Neural progenitor cell (in vitro differentiated cells): ENCODE data around the gene IL25. TPM values are rescaled to one million over a fixed set of nuclear protein-coding genes. Genes with fewer than 3 reads are reported as not detected.

Experiments used
- DNase-seq: peaks from one replicate; pipeline ENCODE4 v3.0.0-alpha.2; 2016; ENCODE audit warnings: low spot score
- H2AFZ ChIP-seq: fragments of 200-600 bp; sonication (generic); replicated peaks from 2 replicates; pipeline ENCODE4 v1.6.1; 2016; ENCODE audit warnings: antibody characterized with exemption
- H3F3A ChIP-seq: fragments of 200-600 bp; sonication (generic); 2 replicates; pipeline ENCODE4 v1.6.1; 2016; ENCODE audit warnings: antibody characterized with exemption, low read depth
- H3K27ac ChIP-seq: fragments of 200-600 bp; sonication (generic); 2 replicates; pipeline ENCODE4 v1.5.1; 2016; ENCODE audit warnings: mild to moderate bottlenecking
- H3K27me3 ChIP-seq: fragments of 200-600 bp; sonication (generic); 2 replicates; pipeline ENCODE4 v1.6.1; 2016; ENCODE audit warnings: mild to moderate bottlenecking, moderate library complexity
- H3K36me3 ChIP-seq: fragments of 200-600 bp; sonication (generic); 2 replicates; pipeline ENCODE4 v1.5.1; 2016
- H3K4me1 ChIP-seq: fragments of 200-600 bp; sonication (generic); 2 replicates; pipeline ENCODE4 v1.6.1; 2016; ENCODE audit warnings: mixed run types
- H3K4me2 ChIP-seq: fragments of 200-600 bp; sonication (generic); 2 replicates; pipeline ENCODE4 v1.6.1; 2016
- H3K4me3 ChIP-seq: fragments of 200-600 bp; sonication (generic); 2 replicates; pipeline ENCODE4 v1.5.1; 2016
- H3K79me2 ChIP-seq: fragments of 200-600 bp; sonication (generic); 2 replicates; pipeline ENCODE4 v1.6.1; 2016; ENCODE audit warnings: low read depth
- H3K9ac ChIP-seq: fragments of 200-600 bp; sonication (generic); 2 replicates; pipeline ENCODE4 v1.6.1; 2016
- H3K9me3 ChIP-seq: fragments of 200-600 bp; sonication (generic); 2 replicates; pipeline ENCODE4 v1.5.1; 2016; ENCODE audit warnings: low read depth
- H4K20me1 ChIP-seq: fragments of 200-600 bp; sonication (generic); 2 replicates; pipeline ENCODE4 v1.6.1; 2016; ENCODE audit warnings: low read depth
- H3K27ac Mint-ChIP-seq: 3 replicates; pipeline ENCODE4 v1.8.0; 2021; ENCODE audit warnings: mixed read lengths
- H3K27me3 Mint-ChIP-seq: 2 replicates; pipeline ENCODE4 v1.8.0; 2022; ENCODE audit warnings: low read depth, mild to moderate bottlenecking, inconsistent platforms, moderate library complexity, mixed read lengths; ENCODE audit not compliant: insufficient read depth
- H3K36me3 Mint-ChIP-seq: 3 replicates; pipeline ENCODE4 v1.8.0; 2021; ENCODE audit warnings: mixed read lengths
- H3K4me1 Mint-ChIP-seq: 3 replicates; pipeline ENCODE4 v1.8.0; 2021; ENCODE audit warnings: mixed read lengths
- H3K4me3 Mint-ChIP-seq: 3 replicates; pipeline ENCODE4 v1.8.0; 2021; ENCODE audit warnings: mild to moderate bottlenecking, moderate library complexity, mixed read lengths
- H3K9me3 Mint-ChIP-seq: 3 replicates; pipeline ENCODE4 v1.8.0; 2020; ENCODE audit warnings: mixed read lengths
- CTCF ChIP-seq: fragments of 200-600 bp; sonication (generic); IDR thresholded peaks from 2 replicates; pipeline ENCODE4 v1.5.1; 2017; ENCODE audit warnings: antibody characterized with exemption, mild to moderate bottlenecking
- EZH2 ChIP-seq: fragments of 200-600 bp; sonication (generic); IDR thresholded peaks from 2 replicates; pipeline ENCODE4 v1.6.1; 2017; ENCODE audit warnings: antibody characterized with exemption, mild to moderate bottlenecking, moderate library complexity
- EZH2phosphoT487 ChIP-seq: fragments of 200-600 bp; sonication (generic); IDR thresholded peaks from 2 replicates; pipeline ENCODE4 v1.6.1; 2017; ENCODE audit warnings: antibody characterized with exemption
- total RNA-seq: library from RNA; depleted of rRNA; stranded (reverse); fragments of >200 nt; gene quantifications from 2 replicates; pipeline ENCODE4 v1.2.3, GENCODE V29; 2015; ENCODE audit warnings: low replicate concordance

The IL25 gene
- total RNA-seq, 1 donor from 2014 or later, result not detected

- Histone ChIP-seq H3K4me2 (peak within 1 kb of the TSS; percentile 76), H3K36me3 (peaks cover 3% of the 10 kb centered on the region), H2AFZ (no peak within 1 kb of the TSS), H3K4me3 (peak within 1 kb of the TSS; percentile 58), H4K20me1 (peaks cover 43% of the 10 kb centered on the region), H3K27ac (peak within 1 kb of the TSS; percentile 91), H3K9ac (peak within 1 kb of the TSS; percentile 66), H3K4me1 (peaks cover 29% of the 10 kb centered on the region), H3K9me3 (no peaks in the 10 kb centered on the region), H3K79me2 (peaks cover 52% of the 10 kb centered on the region), H3K27me3 (no peaks in the 10 kb centered on the region), H3F3A (peaks cover 45% of the 10 kb centered on the region)
- peak within 1 kb of the TSS; percentile 90 for H3K4me3 Mint-ChIP-seq
- TF ChIP-seq EZH2phosphoT487, result no peak
- no peak for TF ChIP-seq CTCF
- no peak for TF ChIP-seq EZH2
- H3K27ac Mint-ChIP-seq, result peak within 1 kb of the TSS; percentile 94
- DNase-seq, result peak; percentile 68
- H3K36me3 Mint-ChIP-seq, result peaks cover 16% of the 10 kb centered on the region
- H3K27me3 Mint-ChIP-seq, result peaks cover 12% of the 10 kb centered on the region
- H3K4me1 Mint-ChIP-seq, result peaks cover 41% of the 10 kb centered on the region
- H3K9me3 Mint-ChIP-seq, result no peaks in the 10 kb centered on the region
Observed at GRCh38 chr14:23365036-23365731, 7.4 kb upstream of the IL25 start, which contains the start of gene EFS. TSS of gene EFS (minus strand) at chr14:23365172. CDS start at chr14:23365025, 147 bp downstream.

- Mint-ChIP-seq H3K4me1 (peaks cover 37% of the 10 kb centered on the region), H3K4me3 (peak overlapping the region; percentile 86), H3K27ac (no peak overlapping the region), H3K9me3 (no peaks in the 10 kb centered on the region), H3K27me3 (peaks cover 14% of the 10 kb centered on the region), H3K36me3 (peaks cover 13% of the 10 kb centered on the region)
- Histone ChIP-seq H3K9me3 (no peaks in the 10 kb centered on the region), H3K4me3 (peak overlapping the region; percentile 58), H3K4me2 (peak overlapping the region; percentile 76), H3K27ac (peak overlapping the region; percentile 91), H3K36me3 (peaks cover 3% of the 10 kb centered on the region), H3K4me1 (peaks cover 29% of the 10 kb centered on the region), H3F3A (peaks cover 40% of the 10 kb centered on the region), H3K27me3 (no peaks in the 10 kb centered on the region), H3K9ac (peak overlapping the region; percentile 66), H3K79me2 (peaks cover 51% of the 10 kb centered on the region), H2AFZ (no peak overlapping the region), H4K20me1 (peaks cover 36% of the 10 kb centered on the region)
- TF ChIP-seq CTCF (no peak), EZH2phosphoT487 (no peak), EZH2 (no peak)
- DNase-seq, result peak; percentile 62
Observed at GRCh38 chr14:23365732-23366425, 6.7 kb upstream of the IL25 start.

GRCh38 chr14:23366426-23366921 is 6.1 kb upstream of the IL25 start:
- H3K4me1 ChIP-seq, result peaks cover 29% of the 10 kb centered on the region
- peak overlapping the region; percentile 97 for H3K27ac Mint-ChIP-seq
- H4K20me1 ChIP-seq, result peaks cover 30% of the 10 kb centered on the region
- peaks cover 33% of the 10 kb centered on the region for H3K4me1 Mint-ChIP-seq
- peak overlapping the region; percentile 76 for H3K4me2 ChIP-seq
- no peak overlapping the region for H3K9ac ChIP-seq
- H3K9me3 ChIP-seq, result no peaks in the 10 kb centered on the region
- H3K4me3 Mint-ChIP-seq, result peak overlapping the region; percentile 86
- H3K4me3 ChIP-seq, result peak overlapping the region; percentile 58
- peak; percentile 97 for DNase-seq
- TF ChIP-seq CTCF (no peak), EZH2 (no peak), EZH2phosphoT487 (no peak)
- no peaks in the 10 kb centered on the region for H3K27me3 ChIP-seq
- H2AFZ ChIP-seq, result no peak overlapping the region
- peaks cover 8% of the 10 kb centered on the region for H3K36me3 Mint-ChIP-seq
- peaks cover 3% of the 10 kb centered on the region for H3K36me3 ChIP-seq
- H3K9me3 Mint-ChIP-seq, result no peaks in the 10 kb centered on the region
- peaks cover 45% of the 10 kb centered on the region for H3K79me2 ChIP-seq
- peaks cover 35% of the 10 kb centered on the region for H3F3A ChIP-seq
- H3K27me3 Mint-ChIP-seq, result peaks cover 14% of the 10 kb centered on the region
- peak overlapping the region; percentile 91 for H3K27ac ChIP-seq
